Hepatocyte (in vitro differentiated cells): ENCODE results near the gene KCNK3. TPM values are rescaled to one million over a fixed set of nuclear protein-coding genes. Genes with fewer than 3 reads are reported as not detected.

Experiments
- DNase-seq: peaks from one replicate; pipeline ENCODE4 v3.0.0-alpha.2; 2016; ENCODE audit warnings: low spot score
- H2AFZ ChIP-seq: fragments of 200-600 bp; sonication (generic); 2 replicates; pipeline ENCODE4 v1.6.0; 2016; ENCODE audit warnings: antibody characterized with exemption, mild to moderate bottlenecking
- H3K27ac ChIP-seq: fragments of 200-600 bp; sonication (generic); 2 replicates; pipeline ENCODE4 v1.5.1; 2016; ENCODE audit warnings: mild to moderate bottlenecking
- H3K27me3 ChIP-seq: fragments of 200-600 bp; sonication (generic); 2 replicates; pipeline ENCODE4 v1.6.1; 2016
- H3K36me3 ChIP-seq: fragments of 200-600 bp; sonication (generic); replicated peaks from 2 replicates; pipeline ENCODE4 v1.5.1; 2016; ENCODE audit warnings: low read depth; ENCODE audit not compliant: insufficient read depth
- H3K4me1 ChIP-seq: fragments of 200-600 bp; sonication (generic); 2 replicates; pipeline ENCODE4 v1.5.1; 2016; ENCODE audit warnings: mild to moderate bottlenecking, moderate library complexity; ENCODE audit not compliant: insufficient read depth
- H3K4me2 ChIP-seq: fragments of 200-600 bp; sonication (generic); 2 replicates; pipeline ENCODE4 v1.6.0; 2016
- H3K4me3 ChIP-seq: fragments of 200-600 bp; sonication (generic); 2 replicates; pipeline ENCODE4 v1.5.1; 2016; ENCODE audit warnings: mild to moderate bottlenecking
- H3K79me2 ChIP-seq: fragments of 200-600 bp; sonication (generic); 2 replicates; pipeline ENCODE4 v1.6.0; 2017; ENCODE audit warnings: mild to moderate bottlenecking
- H3K9me2 ChIP-seq: fragments of 200-600 bp; sonication (generic); replicated peaks from 2 replicates; pipeline ENCODE4 v1.6.0; 2017; ENCODE audit warnings: mild to moderate bottlenecking; ENCODE audit not compliant: insufficient read depth
- H3K9me3 ChIP-seq: fragments of 200-600 bp; sonication (generic); 2 replicates; pipeline ENCODE4 v1.5.1; 2016; ENCODE audit warnings: low read depth, mild to moderate bottlenecking
- H4K20me1 ChIP-seq: fragments of 200-600 bp; sonication (generic); 2 replicates; pipeline ENCODE4 v1.6.0; 2016; ENCODE audit warnings: mild to moderate bottlenecking; ENCODE audit not compliant: insufficient read depth, poor library complexity, severe bottlenecking
- EZH2 ChIP-seq: fragments of 200-600 bp; sonication (generic); IDR thresholded peaks from 2 replicates; pipeline ENCODE4 v1.6.1; 2016; ENCODE audit warnings: antibody characterized with exemption, mild to moderate bottlenecking, borderline replicate concordance
- EZH2phosphoT487 ChIP-seq: fragments of 200-600 bp; sonication (generic); IDR thresholded peaks from one replicate; pipeline ENCODE4 v1.6.1; 2018; ENCODE audit warnings: antibody characterized with exemption, mild to moderate bottlenecking, low read depth, moderate library complexity; ENCODE audit not compliant: unreplicated experiment, severe bottlenecking
- WGBS: methylation state at CpG from one replicate; pipeline ENCODE4 v1.1.6; 2016; ENCODE audit warnings: low lambda C conversion rate; ENCODE audit errors: missing lambda C conversion rate; 5-methylcytosine and 5-hydroxymethylcytosine counted together
- polyA plus RNA-seq: library from polyadenylated mRNA; unstranded; fragments of >200 nt; fragmentation: Nextera tagmentation; extraction: Ambion mirVana; gene quantifications from 2 replicates; pipeline ENCODE4 v1.2.1, GENCODE V29; 2016
- total RNA-seq: library from RNA; depleted of rRNA; stranded (reverse); fragments of >200 nt; gene quantifications from 2 replicates; pipeline ENCODE4 v1.2.3, GENCODE V29; 2014
- TF ChIP-seq, protein P1 (sequence below): fragments of 200-600 bp; sonication (generic); IDR thresholded peaks from 2 replicates; pipeline ENCODE4 v1.5.1; 2016; ENCODE audit warnings: antibody characterized with exemption, mild to moderate bottlenecking; ENCODE audit not compliant: poor library complexity

KCNK3 gene
- total and polyA plus RNA-seq, 2 experiments from 2014 or later, result 8.2 to 9.4 TPM

DNA sequence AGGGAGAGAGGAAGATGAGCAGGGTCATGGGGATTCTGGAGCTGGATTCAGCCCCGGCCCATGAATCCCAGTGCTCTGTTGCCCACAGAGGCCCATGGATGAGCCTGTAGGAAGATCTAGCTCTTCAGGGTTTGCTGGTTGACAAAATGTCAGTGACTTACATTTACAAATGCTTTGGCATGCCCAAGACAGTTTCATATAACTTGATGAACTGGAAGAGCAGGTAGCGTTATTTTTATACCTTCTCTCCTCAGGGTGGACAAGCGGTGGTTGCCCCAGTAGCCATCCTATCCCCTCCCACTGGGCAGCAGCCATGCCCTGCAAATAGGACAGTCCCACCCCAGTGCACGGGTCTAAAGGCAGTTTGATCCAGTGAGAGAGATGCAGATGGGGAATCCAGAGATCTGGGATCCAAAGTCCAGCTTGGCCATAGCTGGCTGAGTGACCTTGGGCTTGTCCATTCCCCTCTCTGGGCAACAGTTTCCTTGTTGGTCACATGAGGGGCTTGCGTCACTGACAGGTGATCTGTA is 21.5 kb upstream of the KCNK3 start:
- H3K27ac ChIP-seq, result no peak overlapping the region
- H3K9me2 ChIP-seq, result no peaks in the 10 kb centered on the region
- H3K79me2 ChIP-seq, result no peaks in the 10 kb centered on the region
- H3K36me3 ChIP-seq, result no peaks in the 10 kb centered on the region
- no peak overlapping the region for H3K4me2 ChIP-seq
- no peaks in the 10 kb centered on the region for H3K9me3 ChIP-seq
- H2AFZ ChIP-seq, result no peak overlapping the region
- H3K4me1 ChIP-seq, result peaks cover 10% of the 10 kb centered on the region
- no peaks in the 10 kb centered on the region for H4K20me1 ChIP-seq
- no peaks in the 10 kb centered on the region for H3K27me3 ChIP-seq
- no peak overlapping the region for H3K4me3 ChIP-seq
- no peak for TF ChIP-seq EZH2phosphoT487
- TF ChIP-seq, protein P1, sequence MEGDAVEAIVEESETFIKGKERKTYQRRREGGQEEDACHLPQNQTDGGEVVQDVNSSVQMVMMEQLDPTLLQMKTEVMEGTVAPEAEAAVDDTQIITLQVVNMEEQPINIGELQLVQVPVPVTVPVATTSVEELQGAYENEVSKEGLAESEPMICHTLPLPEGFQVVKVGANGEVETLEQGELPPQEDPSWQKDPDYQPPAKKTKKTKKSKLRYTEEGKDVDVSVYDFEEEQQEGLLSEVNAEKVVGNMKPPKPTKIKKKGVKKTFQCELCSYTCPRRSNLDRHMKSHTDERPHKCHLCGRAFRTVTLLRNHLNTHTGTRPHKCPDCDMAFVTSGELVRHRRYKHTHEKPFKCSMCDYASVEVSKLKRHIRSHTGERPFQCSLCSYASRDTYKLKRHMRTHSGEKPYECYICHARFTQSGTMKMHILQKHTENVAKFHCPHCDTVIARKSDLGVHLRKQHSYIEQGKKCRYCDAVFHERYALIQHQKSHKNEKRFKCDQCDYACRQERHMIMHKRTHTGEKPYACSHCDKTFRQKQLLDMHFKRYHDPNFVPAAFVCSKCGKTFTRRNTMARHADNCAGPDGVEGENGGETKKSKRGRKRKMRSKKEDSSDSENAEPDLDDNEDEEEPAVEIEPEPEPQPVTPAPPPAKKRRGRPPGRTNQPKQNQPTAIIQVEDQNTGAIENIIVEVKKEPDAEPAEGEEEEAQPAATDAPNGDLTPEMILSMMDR, result no peak
- TF ChIP-seq EZH2, result no peak
- DNase-seq, result no peak
- WGBS, result 84% methylated on average over 5 of the region's 5 CpGs

DNA sequence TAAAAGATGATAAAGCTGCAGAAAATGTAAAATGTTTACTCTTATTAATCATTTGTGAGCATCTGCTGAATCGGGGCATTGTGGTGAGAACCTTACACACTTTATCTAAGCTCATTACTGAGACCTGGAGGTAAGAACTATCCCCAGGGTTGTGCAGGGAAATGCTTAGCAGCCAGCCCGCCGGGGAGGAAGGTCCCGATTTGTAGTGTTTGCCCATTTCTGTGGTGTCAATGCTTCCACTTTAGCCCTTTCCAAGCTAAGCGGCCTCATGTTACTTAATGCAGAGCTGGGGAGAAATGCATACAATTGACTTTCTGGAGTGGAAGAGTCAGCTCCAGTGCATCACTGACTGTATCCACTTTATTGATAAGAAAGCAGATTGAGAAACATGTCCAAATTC is 20.8 kb upstream of the KCNK3 start:
- Histone ChIP-seq H3K79me2 (no peaks in the 10 kb centered on the region), H4K20me1 (no peaks in the 10 kb centered on the region), H3K9me2 (no peaks in the 10 kb centered on the region), H2AFZ (no peak overlapping the region), H3K9me3 (no peaks in the 10 kb centered on the region), H3K4me2 (no peak overlapping the region), H3K4me1 (peaks cover 10% of the 10 kb centered on the region), H3K27ac (no peak overlapping the region), H3K4me3 (no peak overlapping the region), H3K36me3 (no peaks in the 10 kb centered on the region), H3K27me3 (no peaks in the 10 kb centered on the region)
- DNase-seq, result no peak
- TF ChIP-seq EZH2 (no peak), EZH2phosphoT487 (no peak)
- TF ChIP-seq, protein P1, result no peak
- 88% methylated on average over 5 of the region's 5 CpGs for WGBS

DNA sequence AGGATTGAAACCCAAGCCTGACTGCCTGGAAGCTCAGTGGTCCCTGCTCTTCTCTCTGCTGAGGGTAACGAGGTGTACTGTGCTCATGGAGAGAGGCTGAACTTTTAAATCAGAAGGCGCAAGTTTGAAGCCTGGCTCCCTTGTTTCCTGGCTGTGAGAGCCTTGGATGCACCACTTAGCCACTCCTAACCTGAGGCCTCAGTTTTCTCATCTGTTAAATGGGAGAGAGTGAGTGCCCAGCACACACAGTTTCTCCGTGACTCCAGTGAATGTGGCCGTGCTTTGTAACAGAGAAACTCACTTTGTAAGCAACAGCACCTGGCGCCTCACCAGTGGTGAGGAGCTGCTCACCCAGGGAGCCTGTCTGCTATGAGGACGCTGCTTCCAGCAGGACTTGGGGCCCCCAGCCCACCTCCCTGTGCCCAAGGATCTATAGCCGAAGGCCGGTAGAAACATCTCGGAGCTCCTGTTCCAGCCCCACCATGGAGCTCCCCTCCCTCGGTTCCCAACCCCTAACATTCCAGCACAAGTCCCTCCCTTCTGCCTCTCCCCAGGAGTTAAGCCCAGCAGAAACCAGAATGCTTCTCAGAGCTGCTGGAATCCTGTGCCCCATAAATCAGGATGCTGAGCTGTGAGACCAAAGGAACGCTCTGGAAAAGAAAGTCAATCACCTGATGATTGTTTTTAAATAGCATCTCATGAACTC is 20.3 kb upstream of the KCNK3 start:
- Histone ChIP-seq H4K20me1 (no peaks in the 10 kb centered on the region), H3K4me1 (peaks cover 10% of the 10 kb centered on the region), H3K36me3 (no peaks in the 10 kb centered on the region), H3K27ac (no peak overlapping the region), H3K9me2 (no peaks in the 10 kb centered on the region), H3K4me2 (no peak overlapping the region), H3K9me3 (no peaks in the 10 kb centered on the region), H3K27me3 (no peaks in the 10 kb centered on the region), H3K4me3 (no peak overlapping the region), H3K79me2 (no peaks in the 10 kb centered on the region), H2AFZ (no peak overlapping the region)
- DNase-seq, result no peak
- TF ChIP-seq, protein P1, result no peak
- TF ChIP-seq EZH2phosphoT487 (no peak), EZH2 (no peak)
- WGBS, result 69% methylated on average over 11 of the region's 11 CpGs
